ENCODE data around the gene FBXL14.

GRCh38 chr12:1614360-1614759 lies 20.0 kb upstream of the FBXL14 start:
- TF ChIP-seq POLR2A (IDR thresholded peaks at IDR 0.05) (no peak), CTCF (IDR thresholded peaks at IDR 0.05) (no peak), EP300 (IDR thresholded peaks at IDR 0.05) (no peak)

Measured in ovary (tissue), 3 donors.